Right ventricle myocardium superior (tissue), 1 donor: ENCODE data around the gene TCF15. TPM values are rescaled to one million over a fixed set of nuclear protein-coding genes. Genes with fewer than 3 reads are reported as not detected.
"Not testable (repeated sequence)": the region's sequence is repeated elsewhere in the genome, so short reads cannot be mapped to it uniquely, and the experiment has no call there.

Experiments used
- ATAC-seq: fragments of 200-7000 bp; cut with Tn5 transposase; one replicate; pipeline ENCODE4 v1.9.1; 2020; ENCODE audit warnings: mild to moderate bottlenecking; ENCODE audit not compliant: poor library complexity
- DNase-seq: peaks from one replicate; pipeline ENCODE4 v3.0.0-alpha.2; 2020
- intact Hi-C: fragments of 100-400 bp; cut with DNase I; formaldehyde crosslinking; loops from one replicate; pipeline ENCODE4 v1.11.2; 2022
- total RNA-seq: library from RNA; stranded (reverse); fragmentation: NEBNext Ultra II Directional; extraction: Animal tissue kit (Norgen Biotek cat#: 25700); gene quantifications from one replicate; pipeline ENCODE4 v1.2.1, GENCODE V29; 2021
- donor health status: DM: no; HTN: yes; CAD: no; lungs with severe emphysema.

Gene TCF15
- total RNA-seq, 1 donor from 2014 or later: 13.4 TPM

DNA sequence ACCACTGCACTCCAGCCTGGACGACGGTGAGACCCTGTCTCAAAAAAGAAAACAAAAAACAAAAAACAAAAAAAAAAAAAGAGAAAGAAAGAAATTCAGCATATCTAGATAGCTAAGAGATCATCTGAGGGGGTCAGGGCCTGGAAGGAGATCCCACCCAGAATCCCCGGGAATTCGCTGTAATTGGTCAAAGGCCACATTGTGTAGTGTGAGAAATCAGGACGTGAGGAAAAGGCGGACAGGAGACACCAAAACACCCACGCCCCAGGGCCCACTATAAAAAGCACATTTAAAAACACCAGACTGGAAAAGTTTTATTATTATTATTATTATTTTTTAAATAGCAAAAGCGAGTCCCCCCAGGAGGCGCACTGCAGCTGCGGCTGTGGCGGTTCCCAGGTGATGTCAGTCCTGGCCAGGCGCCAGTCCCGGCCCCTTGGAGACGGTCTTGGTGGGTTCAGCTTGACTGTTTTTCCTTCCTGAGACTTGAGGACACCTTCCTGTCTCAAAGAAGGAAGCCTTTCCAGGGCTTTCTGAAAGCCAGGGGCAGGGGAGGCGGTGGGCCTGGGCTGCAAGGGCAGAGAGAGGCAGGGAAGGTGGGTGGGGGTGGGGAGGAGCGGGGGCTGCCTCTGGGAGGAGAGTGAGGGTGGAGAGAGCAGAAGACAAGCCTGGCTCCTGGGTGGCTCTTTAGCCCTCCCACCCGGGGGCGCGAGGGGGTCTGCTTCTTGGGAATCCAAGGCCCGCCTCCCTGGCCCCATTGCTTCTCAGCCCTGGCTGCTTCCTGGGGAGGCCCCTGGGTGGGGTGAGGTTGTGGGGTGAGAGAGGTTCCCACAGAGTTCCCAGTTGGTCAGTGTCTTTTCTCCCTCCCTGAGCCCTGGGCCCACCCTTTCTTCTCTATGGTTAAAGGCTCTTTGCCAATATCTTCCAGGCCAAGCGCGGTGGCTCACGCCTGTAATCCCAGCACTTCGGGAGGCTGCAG, 14.5 kb downstream of the TCF15 start:
- intact Hi-C loops: no loop called here
- DNase-seq (peak; percentile 82), ATAC-seq (peak; percentile 64)

DNA sequence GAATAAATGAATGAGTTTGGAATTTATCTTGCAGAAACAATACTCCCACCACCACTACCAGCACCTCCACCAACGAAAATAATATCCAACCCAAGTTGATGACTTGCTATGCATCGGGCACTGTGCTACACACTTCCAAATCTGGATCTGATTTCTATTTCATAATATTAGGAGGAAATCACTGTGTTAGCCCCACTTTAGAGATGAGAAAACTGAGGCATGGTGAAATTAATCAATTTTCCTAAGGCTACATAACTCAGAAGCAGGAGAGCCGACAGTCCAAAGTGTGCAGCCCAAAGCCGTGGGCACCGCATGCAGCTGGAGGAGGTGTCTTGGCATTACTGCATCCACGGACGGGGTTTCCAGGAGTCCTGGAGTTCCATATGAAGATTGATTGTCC, 17.6 kb downstream of the TCF15 start:
- no peak for DNase-seq
- ATAC-seq: no peak
- intact Hi-C loops: no loop called here

DNA sequence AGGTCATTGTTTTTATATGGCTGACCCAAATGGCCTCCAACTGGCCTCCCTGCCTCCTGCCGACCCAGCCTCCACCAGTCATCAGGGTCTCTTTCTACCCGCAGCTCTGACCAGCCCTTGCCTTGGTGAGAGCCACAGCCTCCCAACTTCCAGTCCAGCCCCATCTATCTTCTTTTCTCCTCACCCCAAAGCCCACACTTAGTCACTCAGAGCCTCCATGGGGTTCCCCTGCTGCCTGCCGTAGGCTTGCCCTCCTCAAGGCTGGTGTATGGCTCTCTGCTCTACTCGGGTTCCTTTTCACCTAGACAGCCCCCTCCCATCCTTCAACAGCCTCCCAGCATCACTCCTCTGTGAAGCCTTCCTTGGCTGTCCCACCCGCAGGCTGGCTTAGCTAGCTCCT, 18.2 kb downstream of the TCF15 start:
- intact Hi-C loops: no loop called here
- ATAC-seq (no peak), DNase-seq (no peak)

DNA sequence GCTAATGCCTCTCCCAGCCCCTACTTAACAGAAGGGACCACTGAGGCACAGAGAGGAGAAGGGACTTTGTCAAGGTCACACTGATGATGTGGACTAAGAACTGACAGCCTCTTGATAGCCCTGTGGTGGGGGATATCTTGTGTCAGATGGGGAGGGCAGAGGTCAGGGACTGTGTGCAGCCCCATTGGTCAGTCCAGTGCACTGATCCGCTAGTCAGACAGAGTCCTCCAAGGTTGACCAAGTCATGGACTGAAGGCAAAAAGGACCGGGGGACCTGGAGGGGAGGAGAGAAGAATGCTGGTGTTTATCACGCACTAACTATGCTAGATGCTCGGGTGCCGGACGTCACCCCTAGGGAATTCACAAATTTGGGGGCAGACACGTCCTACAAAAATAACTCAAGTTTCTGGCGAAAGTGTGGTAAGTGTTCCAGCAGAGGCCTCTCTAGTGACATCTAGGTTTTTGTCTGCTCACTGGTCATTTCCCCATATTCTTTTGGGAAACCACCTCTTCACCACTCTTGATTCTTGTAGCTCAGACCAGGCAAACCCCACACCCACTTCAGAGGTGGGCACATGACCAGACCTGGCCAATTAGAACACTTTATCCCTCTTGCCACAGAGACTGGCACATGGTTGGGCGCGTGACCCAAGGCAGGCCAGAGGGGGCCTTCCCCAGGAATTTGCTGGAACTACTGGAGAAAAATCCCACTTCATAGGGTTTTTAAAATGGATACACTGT, 21.0 kb downstream of the TCF15 start:
- DNase-seq (peak; percentile 23), ATAC-seq (peak; percentile 26)
- intact Hi-C loops: no loop called here

DNA sequence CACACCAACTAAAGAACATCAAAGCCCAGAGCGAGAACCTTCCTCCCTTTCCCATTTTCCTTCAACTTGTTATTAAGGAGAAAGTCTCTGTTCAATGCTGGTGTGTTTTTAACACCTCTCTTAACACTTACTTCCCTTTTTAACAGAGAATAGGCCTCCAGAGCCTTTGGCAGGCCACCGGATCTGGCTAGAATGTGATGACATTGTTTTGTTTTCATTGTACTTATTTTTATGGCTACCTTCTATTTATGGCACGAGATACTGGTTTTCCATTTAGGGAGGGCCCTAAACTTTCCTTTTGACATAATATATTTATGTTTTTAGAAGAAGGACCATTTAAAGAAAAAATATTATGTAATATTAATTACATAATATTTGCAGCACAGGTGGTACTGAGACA, 21.6 kb downstream of the TCF15 start:
- intact Hi-C loops: no loop called here
- DNase-seq (peak; percentile 36), ATAC-seq (peak; percentile 54)

DNA sequence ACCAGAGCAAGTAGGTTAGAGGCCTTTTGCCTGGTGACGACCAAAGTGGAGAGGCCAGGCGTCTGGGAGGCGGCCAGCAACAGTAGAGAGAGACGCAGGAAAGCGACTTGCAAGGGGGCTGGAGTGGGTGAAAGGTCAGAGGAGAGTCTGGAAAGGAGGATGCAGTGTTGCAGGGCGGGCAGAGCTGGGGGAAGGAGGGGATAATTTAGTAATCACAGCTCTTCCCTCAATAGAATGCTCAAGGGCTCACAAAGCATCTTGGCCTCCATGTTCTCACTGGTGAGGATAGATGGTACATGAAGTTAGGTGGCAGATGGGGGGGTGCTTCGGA, 25.2 kb downstream of the TCF15 start:
- no peak for ATAC-seq
- intact Hi-C loops: no loop called here
- DNase-seq: no peak

DNA sequence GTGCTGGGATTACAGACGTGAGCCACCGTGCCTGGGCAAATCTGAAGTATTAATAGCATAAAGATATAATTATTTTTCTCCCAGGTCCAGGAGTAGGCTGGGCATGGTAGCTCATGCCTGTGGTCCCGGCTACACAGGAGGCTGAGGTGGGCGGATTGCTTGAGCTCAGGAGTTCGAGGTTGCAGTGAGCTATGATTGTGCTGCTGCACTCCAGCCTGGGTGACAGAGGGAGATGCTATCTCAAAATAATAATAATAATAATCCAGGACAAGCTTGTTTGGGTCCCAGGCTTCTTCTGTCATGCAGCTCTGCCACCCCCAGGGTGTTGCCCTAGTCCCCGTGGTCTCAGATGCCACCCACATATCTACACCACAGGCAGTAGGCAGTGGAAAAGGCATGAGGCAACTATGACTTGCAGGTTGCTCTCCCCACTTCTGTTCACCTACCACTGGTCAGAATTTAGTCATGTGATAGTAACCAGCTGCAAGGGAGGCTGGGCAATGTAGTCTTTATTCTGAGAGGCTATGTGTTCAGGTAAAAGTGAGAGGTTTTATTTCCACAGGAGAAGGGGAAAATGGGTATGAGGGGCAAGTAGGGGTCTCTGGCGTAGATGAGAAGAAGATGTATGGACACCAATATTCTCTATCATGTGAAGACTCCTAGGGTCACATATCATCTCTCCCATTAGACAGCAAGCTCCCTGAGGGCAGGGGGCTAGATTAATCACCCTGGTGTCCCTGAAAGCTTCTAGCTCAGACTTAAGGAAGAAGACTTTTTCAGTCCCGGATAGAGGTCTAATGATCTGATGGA, 25.7 kb downstream of the TCF15 start:
- no peak for ATAC-seq

DNA sequence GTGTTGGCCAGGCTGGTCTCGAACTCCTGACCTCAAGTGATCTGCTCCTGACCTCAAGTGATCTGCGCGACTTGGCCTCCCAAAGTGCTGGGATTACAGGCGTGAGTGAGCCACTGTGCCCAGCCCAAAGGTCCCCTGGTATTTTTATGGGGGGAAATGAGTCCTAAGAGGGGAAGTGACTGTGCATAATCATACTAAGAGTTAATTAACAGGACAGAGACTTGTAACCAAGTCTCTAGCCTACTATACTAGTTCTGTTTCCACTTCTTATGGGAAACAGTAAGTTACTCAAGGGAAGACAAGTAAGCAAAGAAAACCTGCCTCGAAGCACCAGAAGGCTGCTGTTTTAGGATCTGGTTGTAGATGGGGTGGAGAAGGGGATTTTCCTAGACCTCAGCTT, 27.9 kb downstream of the TCF15 start:
- no peak for ATAC-seq
- intact Hi-C loops: no loop called here
- no peak for DNase-seq

More for the DNA sequence above, 25.7 kb downstream of the TCF15 start:
- no peak for DNase-seq
- intact Hi-C loops: no loop called here

DNA sequence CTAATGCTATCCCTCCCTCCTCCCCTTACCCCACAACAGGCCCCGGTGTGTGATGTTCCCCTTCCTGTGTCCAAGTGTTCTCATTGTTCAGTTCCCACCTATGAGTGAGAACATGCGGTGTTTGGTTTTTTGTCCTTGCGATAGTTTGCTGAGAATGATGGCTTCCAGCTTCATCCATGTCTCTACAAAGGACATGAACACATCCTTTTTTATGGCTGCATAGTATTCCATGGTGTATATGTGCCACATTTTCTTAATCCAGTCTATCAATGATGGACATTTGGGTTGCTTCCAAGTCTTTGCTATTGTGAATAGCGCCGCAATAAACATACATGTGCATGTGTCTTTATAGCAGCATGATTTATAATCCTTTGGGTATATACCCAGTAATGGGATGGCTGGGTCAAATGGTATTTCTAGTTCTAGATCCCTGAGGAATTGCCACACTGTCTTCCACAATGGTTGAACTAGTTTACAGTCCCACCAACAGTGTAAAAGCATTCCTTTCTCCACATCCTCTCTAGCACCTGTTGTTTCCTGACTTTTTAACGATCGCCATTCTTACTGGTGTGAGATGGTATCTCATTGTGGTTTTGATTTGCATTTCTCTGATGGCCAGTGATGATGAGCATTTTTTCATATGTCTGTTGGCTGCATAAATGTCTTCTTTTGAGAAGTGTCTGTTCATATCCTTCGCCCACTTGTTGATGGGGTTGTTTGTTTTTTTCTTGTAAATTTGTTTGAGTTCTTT, 31.0 kb downstream of the TCF15 start:
- ATAC-seq, intact Hi-C loops, DNase-seq: not testable (repeated sequence)

DNA sequence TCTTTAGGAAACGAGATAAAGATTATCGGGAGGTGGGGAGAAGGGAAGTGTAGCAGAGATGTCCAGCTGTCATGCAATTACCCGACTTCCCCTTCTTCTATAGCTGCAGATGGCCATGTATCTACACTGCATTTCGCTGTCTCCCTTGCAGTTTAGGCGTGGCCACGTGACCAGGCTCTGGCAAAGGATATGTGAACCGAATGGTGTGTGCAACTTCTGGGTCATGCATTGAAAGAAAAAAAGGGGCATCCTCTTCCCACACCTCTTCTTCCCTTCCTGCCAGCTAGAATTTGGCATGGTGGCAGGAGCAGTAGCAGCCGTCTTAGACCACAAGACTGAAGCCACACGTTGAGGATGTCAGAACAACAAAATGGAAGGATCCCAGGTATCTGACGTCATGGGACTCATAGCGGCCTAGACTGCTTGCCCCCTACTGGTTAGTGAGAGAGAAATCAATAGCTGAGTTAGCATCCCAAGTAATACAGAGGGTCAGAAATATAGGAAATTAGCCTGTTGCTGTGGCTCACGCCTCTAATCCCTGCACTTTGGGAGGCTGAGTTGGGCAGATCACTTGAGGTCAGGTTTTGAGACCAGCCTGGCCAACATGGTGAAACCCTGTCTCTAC, 32.8 kb downstream of the TCF15 start:
- DNase-seq (no peak), ATAC-seq (no peak)
- intact Hi-C loops: no loop called here

DNA sequence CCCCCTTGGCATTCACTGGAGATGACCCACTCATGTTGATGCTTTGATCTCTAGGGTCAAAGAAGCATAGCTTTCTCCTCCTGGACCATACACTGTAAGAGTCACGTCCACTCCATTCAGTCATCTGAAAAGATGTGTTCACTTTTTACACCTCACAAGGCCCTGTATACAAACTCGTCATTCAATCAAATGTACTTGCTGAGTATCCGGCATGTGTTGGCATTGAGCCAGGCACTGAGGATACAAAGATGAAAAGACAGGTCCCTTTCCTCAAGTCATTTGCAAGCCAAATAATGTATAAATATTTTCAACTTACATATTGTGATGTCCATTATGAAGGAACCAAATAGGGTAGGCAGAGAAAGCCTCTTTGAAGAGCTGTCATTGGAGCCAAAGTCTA, 34.0 kb downstream of the TCF15 start:
- ATAC-seq (no peak), DNase-seq (no peak)
- intact Hi-C loops: no loop called here

DNA sequence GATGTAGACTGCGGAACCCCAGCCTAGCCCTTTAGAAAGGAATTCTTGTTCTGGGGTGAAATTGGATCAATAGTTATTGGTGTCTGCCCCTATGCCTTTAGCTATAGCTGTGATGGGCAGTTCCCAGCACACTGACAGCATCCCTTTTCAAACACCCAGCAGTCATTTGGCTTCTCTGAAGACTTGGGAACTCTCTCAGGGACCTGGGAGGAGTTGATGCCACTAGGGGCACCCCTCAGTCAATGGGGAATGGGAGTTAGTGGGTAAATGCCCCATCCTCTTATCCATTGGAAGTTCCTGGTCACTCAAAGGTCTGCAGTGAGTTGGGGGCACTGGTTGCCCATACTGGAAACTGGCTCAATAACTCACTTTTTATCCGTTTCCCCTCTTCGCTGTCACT, 34.9 kb downstream of the TCF15 start:
- no peak for DNase-seq
- no peak for ATAC-seq
- intact Hi-C loops: no loop called here

DNA sequence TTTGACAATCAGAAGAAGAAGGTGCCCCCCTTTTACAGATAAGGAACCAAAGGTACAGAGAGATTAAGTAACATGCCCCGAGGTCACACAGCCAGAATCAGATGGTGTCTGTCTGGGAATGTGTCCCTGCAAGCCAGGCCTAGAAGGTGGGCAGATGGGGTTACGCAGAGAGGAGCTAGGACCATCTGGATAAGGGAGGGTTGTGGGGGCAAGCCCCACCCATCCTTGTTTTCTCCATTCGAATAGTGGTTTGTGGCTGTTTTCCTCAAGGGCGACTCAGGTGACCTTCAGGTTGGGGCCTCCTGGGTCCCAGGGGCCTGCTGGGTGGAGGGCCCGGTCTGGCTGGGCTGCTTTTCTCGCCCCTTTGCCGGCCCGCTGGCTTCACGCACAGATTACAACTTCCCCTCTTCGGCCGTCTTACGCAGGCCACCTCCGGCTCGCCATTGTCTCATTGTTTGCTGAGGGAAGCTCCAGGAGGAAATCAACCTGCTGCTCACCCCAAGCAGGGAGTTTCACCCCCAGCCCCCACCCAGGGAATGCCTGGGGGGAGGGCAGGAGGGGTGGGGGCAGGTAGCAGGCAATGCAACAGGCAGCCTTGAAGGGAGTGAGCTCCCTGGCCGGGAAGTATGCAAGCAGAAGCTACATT, 35.7 kb downstream of the TCF15 start:
- peak; percentile 13 for ATAC-seq
- peak; percentile 47 for DNase-seq
- intact Hi-C loops: no loop called here

DNA sequence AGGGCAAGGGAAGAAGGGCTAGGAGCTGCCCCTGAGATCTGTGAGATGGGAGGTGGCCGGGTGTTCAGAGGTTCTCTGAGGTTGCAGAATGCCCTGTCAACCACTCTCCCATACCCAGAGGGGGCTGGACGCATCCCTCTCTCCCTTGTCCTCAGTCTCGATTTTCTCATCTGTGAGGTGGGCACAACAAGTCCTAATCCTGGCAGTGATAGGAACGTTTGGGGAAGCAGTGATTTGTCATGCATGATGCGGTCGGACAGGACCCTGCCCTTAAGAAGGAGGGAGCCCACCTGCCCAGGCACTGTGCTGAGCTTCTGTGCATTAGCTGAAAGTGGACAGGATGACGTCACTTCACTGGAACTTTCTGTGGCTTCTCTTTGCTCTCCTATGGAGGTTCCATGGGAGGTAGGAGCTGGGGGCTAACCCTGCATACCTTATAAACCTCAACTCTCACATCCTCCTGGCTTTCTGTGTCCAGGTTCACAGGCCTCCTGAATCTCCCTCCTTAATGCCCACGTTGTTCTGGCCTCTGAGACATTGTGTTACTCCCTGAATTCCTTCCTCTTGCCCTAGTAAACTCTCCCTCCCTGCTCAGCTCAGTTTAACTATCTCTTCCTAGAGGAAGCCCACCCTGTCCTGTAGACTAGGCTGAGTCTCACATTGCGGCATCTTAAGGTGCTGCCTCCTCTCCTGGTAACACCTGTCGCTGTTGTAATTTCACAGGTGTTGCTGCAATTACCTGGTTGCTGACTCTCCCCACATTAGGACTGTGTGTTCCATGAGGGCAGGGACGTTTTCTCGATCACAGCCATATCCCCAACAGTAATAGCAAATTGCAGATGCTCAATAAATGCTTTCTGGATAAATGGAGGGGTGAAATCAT, 36.5 kb downstream of the TCF15 start:
- ATAC-seq (no peak), DNase-seq (no peak)
- intact Hi-C loops: no loop called here

DNA sequence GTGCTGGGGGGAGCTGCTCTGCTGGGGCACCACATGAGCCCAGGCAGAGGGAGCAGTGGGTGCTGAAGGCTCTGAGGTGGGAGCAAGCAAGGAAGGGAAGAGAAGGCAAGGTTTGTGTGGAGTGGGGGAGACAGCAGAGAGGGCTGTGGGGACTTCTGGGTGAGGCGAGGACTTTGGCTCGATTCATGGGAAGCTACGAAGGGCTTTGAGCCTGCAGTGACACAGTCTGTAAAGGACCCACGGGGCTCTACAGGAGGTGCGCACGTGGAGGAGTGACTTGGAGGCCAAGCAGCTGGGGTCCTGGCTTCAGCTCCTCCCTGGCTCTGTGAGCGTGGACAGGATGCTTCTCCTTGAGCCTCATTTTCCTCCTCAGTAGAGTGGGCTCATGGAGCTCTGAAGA, 37.4 kb downstream of the TCF15 start:
- intact Hi-C loops: no loop called here
- ATAC-seq (no peak), DNase-seq (no peak)

DNA sequence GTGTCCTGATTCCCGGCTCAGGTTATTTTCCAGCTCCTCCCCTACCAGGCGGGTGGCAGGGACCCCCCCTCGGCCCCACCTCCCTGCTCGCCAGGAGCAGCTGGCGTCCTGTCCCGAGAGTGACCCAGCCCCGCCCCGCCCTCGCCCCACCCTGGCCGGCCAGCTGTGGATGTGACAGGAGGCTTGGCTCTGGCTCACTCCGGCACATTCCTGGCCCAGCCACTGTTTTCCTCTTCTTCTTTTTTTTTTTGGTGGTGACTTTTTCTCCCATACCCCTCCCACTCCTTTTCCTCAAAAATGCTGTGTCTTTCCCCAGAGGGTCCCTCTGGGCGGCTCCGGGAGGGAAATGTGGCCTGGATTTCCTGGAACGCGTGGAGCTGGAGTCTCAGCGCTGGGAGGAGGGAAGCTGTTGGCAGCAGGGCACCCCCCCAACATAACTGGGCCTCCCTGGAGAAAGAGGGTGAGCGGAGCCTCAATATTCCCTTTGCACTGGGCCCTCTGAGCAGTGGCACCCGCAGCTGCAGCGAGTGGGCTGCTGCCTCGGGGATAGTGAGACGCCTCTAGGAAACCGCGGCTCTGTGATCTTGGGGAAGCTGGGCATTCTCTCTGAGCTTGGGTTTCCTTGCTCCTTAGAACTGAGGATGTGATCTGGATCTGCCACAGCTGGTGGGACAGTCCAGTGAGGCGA, 38.2 kb downstream of the TCF15 start:
- DNase-seq (peak; percentile 89), ATAC-seq (peak; percentile 79)
- intact Hi-C loops: no loop called here
